Head of caudate nucleus (tissue), 42 donors: ENCODE measurements around the gene GINM1.

Experiments used
- DNase-seq, 42 donors: peaks; one replicate each; pipeline versions ENCODE4 v3.0.0 to v3.0.0-alpha.2; 2020 to 2021; ENCODE audit warnings: mixed read lengths in 7 of 42
- intact Hi-C: fragments of 100-400 bp; cut with DNase I; formaldehyde crosslinking; loops from one replicate; pipeline ENCODE4 v1.15.0; 2022

GINM1 gene, protein sequence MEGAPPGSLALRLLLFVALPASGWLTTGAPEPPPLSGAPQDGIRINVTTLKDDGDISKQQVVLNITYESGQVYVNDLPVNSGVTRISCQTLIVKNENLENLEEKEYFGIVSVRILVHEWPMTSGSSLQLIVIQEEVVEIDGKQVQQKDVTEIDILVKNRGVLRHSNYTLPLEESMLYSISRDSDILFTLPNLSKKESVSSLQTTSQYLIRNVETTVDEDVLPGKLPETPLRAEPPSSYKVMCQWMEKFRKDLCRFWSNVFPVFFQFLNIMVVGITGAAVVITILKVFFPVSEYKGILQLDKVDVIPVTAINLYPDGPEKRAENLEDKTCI

DNA sequence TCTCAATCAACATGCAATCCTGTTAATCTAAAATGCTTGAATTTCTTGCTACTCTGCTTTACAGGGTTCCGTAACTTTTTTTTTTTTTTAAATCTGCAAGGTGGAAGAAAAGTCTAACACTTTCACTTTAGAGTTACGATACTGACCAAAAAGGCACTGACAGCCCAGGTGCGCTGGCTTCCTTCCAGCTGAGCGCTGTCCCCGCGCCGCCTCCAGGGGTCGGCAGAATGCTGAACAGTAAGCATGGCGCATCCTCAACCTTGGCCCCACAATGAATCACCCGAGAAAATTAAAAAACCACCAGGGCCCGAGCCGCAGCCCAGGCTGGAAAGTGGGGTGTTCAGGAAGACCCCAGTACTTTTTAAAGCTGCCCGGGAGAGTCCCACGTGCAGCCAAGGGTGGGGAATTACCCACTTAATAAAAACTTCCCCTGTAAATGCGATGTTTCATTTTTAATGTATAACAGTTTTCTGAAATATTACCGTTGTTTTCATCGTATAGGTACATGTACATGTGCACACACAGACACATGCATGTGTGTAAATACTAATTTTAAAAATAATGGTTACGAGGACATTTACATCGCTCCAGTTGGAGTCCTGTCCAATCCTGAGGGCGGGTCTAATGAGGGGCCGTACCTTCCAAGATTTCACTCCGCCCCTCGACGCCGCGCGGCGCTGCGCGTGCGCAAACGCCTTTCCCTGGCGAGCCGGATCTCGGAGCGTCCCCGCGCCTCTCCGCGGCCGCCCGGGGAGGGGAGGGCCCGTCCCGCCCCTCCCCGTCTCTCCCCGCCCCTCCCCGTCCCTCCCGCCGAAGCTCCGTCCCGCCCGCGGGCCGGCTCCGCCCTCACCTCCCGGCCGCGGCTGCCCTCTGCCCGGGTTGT is at the start of gene GINM1:
Gene GINM1 (plus strand): TSS at position 849 of the 883 bp plus-strand sequence. CDS start 40 bp downstream, outside the sequence.
- intact Hi-C loops, result loop anchor here (5.0 to 10.0 kb wide), 2 partner anchors 82 to 299 kb away; partner anchors contain the start of genes KATNA1 and LRP11
- peak; percentile 84 to 97 (median 93) for DNase-seq

DNA sequence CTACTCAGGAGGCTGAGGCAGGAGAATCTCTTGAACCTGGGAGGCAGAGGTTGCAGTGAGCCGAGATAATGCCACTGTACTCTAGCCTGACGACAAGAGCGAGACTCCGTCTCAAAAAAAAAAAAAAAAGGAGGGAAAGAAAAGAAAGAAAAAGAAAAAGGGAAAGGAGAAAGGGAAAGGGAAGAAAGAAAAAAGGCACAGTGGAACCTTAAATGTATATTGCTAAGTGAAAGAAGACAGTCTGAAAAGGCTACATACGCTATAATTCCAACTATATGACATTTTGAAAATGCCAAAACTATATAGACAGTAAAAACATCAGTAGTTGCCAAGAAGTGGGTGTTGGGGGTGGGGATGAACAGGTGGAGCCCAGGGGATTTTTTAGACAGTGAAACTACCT is 36.5 kb upstream of the GINM1 start:
- DNase-seq, result no peak
- intact Hi-C loops, result no loop called here

DNA sequence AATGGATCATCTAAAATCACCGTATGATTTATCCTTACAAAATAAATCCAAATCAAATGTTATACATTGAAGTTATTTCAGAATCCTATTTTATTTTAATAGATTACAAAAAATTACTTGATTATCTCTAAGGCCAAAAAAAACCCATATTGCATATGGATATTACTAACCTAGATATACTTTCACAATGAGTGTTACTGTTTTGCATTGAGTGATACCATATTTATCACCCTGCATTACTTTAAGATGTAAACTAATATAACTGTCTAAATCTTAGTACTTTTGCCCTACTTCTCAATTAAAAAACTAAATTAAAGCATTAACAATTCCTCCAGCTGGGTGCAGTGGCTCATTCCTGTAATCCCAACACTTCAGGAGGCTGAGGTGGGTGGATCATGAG is 31.4 kb upstream of the GINM1 start:
- no peak for DNase-seq
- intact Hi-C loops, result no loop called here

DNA sequence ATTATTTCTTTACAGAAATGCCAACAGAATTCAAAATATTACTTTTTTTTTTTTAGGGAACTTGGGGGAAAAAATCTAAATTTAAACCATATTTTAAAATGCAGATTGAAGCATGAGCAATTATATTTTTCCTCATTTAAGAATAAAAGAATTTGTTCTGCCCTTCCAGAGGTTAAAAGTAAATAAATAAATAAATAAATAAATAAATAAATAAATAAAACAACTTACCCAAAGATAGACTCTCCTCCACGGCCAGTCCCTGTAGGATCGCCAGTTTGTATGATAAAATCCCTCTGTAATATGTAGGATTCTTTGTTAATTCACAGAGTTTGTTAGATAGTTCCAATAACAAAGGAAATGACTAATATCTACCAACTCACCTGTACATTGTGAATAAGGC is 25.0 kb upstream of the GINM1 start:
- intact Hi-C loops, result no loop called here
- no peak for DNase-seq

DNA sequence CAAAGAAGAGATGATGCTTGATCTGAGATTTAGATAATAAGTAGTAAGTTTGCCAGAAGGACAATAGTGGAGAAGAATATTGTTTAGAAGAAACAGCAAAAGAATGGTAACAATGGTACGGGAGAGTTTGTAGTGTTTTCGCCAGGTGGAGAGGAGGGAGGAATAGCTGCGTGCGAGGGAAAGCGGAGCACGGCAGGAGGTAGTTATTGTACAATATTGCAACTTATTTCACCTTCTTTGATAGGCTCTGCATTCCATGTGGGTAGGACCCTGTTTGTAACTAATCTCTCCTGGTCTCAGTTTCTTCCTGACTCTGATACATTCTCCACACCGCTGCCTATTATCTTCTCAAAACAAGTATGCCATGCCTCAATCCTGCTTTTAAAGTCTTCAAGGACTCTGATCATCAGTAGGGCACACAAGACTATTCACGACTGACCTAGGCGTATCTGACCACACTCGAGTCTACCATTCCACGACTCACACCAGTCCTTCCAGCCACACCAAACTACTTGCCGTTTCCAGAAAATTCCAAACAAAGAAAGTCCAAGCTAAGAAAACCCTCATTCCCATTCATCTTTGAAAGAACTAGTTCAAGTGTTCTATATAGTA is 21.4 kb upstream of the GINM1 start:
- intact Hi-C loops, result loop anchor here (5.0 kb wide), 1 partner anchor 173 kb away; the partner anchor contains the start of gene LATS1
- DNase-seq, result no peak

DNA sequence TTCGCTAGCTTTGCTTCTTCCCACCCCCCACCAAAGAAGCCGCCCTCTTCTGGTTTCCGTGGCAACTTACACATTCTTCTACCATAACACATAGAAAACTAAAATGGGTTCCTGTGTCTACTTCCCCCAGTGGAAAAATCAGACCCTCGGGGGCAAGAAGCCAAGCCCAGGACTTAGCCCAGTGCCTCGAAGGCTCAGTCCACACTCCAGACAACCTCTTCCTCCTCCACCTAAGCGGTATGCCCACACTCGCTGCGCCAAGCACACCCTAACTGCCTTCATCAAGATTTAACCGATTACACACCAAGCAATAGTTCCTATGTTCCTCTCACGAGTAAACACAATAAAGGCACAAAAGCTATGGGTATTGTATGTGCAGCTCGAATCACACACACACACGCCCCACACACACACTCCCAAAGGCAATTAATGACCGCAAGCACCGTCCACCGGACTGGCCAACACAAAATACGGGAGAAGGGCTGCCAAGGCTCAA is 20.9 kb upstream of the GINM1 start:
- intact Hi-C loops, result loop anchor here (5.0 kb wide), 1 partner anchor 172 kb away; the partner anchor contains the start of gene LATS1
- peak; percentile 13 to 79 (median 54) for DNase-seq

DNA sequence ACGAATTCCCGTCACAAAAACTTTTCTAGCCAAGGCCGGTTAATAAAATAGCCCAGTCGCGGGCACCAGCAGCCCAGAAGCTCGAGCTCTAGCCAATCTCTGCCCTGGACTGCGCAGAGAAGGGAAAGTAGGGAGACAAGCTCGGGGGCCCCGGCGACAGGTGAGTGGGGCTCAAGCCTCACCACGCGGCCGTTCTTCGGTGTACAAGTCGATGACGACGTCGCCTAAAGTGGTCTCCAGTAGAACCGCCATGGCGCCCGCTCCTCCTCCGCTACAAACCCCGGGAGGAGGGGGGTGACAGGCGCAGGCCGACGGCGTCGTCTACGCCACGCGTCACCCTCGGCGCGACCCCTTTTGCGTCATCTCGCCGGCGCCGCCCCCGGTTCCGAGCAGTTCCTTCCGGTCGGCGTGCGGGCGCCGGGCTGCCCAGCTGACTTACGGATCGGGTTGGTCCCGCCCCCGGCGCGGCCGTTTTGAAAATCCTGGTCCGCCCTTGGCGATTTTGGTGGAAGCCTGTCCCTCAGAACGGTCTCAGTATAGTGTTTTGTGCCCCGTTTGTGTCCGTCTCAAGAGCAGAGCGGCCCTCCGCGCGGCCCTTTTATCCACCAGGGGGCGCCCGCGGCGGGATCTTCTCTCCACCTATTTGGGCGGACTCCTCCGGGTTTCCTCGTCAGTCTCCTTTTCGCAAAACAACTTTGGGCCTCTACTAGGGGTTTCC is 20.3 kb upstream of the GINM1 start, which contains the start of gene PPIL4:
Gene PPIL4 (minus strand): TSS at position 290 of the 718 bp plus-strand sequence. CDS start 38 bp downstream, at position 252.
- intact Hi-C loops, result loop anchor here (2.0 to 5.0 kb wide), 2 partner anchors 103 to 171 kb away; partner anchors contain the start of genes KATNA1 and LATS1
- DNase-seq, result peak; percentile 83 to 98 (median 96)

DNA sequence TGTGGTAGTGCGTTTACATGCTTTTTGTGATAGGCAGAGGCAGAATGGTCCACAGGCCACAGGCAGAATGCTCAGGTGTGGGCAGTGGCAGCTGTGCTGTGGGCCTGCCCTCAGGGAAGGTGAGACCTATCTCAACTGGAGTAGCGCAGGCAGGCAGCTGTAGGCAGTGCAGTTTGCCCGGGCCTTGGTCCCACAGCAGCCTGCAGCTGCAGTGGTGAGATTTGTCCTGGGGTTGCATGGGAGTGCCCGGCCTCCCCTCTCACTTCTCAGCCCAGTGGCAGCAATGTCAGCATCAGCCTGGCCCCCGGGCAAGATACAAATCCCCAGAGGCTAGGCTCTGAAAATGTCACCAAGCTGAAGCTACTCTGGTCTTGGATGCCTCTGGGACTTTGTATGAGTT is 14.3 kb upstream of the GINM1 start:
- intact Hi-C loops, result no loop called here
- DNase-seq, result no peak

DNA sequence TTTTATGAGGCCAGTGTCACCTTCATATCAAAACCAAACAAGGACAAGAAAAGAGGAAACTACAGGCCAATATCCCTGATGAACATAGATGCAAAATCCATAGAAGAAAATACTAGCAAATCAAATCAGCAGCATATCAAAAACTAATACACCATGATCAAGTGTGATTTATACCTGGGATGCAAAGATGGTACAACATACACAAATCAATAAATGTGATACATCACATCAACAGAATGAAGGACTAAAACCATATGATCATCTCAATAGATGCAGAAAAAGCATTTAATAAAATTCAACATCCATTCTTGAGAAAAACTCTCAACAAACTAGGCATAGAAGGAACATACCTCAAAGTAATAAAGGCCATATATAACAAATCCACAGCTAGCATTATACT is 8.1 kb upstream of the GINM1 start:
- no peak for DNase-seq
- intact Hi-C loops, result no loop called here

DNA sequence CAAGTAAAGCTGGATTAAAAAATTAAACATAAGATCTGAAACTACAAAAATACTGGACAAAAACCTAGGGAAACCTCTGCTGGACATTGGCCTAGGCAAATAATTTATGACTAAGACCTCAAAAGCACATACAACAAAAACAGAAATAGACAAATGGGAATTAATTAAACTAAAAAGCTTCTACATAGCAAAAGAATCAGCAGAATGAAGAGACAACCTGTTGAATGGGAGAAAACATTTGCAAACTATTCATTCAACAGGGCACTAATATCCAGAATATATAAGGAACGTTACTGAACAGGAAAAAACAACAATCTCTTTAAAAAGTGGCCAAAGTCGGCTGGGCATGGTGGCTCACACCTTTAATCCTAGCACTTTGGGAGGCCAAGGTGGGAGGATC is 6.8 kb upstream of the GINM1 start:
- intact Hi-C loops, result no loop called here

DNA sequence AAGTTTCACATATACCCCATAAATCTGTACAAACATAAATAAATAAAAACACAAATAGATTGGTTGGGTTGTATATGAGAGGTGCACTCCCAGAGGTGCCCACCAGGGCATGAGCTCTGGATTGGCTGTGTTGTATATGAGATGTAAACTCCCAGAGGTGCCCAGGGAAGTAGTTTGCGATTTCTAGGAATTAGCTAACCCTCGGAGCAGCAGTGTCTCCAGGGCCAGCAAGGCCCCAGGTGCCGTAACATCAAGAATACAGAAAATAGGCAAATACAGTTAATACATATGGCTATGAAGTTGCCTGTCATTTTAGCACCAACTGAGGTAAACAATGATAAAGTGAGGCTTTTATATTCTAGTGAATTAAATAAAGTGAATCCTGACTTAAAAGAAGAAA is 5.4 kb upstream of the GINM1 start:
- intact Hi-C loops, result loop anchor here (10.0 kb wide), 1 partner anchor 304 kb away; the partner anchor contains the start of gene LRP11
- no peak for DNase-seq

More for the DNA sequence above, 6.8 kb upstream of the GINM1 start:
- DNase-seq, result no peak

DNA sequence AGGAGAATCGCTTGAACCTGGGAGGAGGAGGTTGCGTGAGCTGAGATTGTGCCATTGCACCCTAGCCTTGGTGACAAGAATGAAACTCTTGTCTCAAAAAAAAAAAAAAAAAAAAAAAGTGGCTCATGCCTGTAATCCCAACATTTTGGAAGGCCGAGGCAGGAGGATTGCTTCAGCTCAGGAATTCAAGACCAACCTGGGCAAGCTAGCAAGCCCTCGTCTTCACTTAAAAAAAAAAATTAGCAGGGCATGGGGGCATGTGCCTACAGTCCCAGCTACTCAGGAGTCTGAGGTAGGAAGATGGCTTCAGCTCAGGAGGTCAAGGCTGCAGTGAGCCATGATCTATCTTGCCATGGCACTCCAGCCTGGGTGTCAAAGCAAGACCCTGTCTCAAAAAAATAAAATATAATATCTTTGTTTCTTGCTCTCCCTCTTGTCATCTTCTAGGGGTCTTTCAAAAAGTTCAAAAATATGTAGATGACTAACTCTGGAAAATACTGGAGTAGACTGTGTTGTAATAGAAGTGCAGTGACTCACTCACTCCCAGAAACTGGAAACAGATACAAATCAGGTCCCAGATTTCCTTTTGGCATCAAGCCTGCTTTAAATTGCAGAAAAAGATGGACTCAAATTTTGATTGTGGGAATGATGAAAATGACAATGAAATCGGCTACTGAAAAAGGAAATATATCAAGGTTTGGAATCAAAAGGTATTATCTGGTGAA is 2.8 kb upstream of the GINM1 start:
- intact Hi-C loops, result loop anchor here (10.0 kb wide), 1 partner anchor 301 kb away; the partner anchor contains the start of gene LRP11
- no peak for DNase-seq

DNA sequence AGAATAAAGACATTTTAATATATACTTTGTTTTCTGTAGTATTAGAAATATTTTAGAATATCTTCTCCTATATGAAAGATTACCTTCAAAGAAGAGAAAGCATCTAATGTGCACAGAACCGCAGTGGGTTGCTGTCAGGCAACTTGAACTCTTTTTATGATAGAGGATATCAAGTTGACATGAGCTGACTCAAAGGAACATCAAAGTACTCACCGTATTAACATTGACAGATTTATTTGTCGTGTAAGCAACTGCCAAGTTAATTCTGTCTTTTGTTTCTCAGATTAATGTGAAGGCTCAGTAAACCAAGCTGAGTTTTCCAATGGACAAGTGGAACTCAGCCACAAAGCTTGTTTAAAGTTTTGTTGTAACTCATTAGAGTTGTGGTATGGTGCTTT is 2.2 kb upstream of the GINM1 start:
- DNase-seq, result no peak
- intact Hi-C loops, result loop anchor here (10.0 kb wide), 1 partner anchor 301 kb away; the partner anchor contains the start of gene LRP11

DNA sequence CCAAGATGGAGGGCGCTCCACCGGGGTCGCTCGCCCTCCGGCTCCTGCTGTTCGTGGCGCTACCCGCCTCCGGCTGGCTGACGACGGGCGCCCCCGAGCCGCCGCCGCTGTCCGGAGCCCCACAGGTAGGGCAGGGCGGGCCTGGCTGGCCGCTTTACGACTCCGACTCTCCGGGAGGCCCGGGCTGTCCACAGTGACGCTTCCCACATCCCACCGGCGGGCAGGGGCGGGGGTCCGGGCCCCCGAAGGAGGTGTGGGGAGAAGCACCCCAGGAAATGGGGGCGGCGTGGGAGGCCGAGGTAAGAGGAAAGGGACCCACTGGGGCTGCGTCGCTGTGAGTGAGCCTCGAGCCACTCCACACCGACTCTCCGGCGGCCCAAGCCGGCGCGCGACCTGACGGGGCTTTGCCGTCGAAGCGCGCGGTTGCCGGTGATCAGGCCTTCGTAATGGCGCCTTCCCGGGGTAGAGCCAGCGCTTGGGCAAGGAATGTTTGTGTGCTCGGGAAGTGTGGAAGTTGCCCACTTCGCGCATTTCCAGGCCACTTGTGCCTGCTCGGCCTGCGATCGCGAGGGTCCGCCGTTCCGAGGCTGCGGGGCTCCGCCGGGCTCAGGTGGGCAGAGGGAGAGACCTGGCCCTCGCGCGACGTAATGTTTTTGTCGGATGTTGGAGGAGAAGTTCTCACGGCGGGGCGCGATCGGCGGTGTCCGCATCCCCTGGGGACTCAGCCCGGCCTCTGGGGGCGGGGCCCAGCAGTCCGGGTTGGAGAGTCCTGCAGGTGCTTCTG is 427 bp downstream of the GINM1 start:
- intact Hi-C loops, result loop anchor here (5.0 to 10.0 kb wide), 2 partner anchors 81 to 298 kb away; partner anchors contain the start of genes KATNA1 and LRP11
- peak in 40 of 42 donors; percentile 7 to 74 (median 42) for DNase-seq

DNA sequence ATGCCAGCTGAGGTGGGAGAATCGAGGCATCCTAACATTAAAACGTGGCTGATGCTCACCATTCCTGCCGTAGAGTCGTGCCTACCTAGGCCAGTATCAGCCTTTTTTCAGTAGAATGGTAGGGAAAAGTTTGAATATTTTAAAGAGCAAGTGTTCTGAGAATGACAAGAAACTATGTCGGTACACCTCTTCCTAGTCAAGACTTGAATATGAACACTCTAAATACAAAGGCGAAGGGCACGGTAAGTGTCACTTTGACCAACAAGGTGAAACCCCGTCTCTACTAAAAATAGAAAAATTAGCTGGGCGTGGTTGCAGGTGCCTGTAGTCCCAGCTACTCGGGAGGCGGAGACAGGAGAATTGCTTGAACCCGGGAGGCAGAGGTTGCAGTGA is 1.0 kb downstream of the GINM1 start:
- no peak for DNase-seq
- intact Hi-C loops, result loop anchor here (5.0 to 10.0 kb wide), 2 partner anchors 80 to 298 kb away; partner anchors contain the start of genes KATNA1 and LRP11

DNA sequence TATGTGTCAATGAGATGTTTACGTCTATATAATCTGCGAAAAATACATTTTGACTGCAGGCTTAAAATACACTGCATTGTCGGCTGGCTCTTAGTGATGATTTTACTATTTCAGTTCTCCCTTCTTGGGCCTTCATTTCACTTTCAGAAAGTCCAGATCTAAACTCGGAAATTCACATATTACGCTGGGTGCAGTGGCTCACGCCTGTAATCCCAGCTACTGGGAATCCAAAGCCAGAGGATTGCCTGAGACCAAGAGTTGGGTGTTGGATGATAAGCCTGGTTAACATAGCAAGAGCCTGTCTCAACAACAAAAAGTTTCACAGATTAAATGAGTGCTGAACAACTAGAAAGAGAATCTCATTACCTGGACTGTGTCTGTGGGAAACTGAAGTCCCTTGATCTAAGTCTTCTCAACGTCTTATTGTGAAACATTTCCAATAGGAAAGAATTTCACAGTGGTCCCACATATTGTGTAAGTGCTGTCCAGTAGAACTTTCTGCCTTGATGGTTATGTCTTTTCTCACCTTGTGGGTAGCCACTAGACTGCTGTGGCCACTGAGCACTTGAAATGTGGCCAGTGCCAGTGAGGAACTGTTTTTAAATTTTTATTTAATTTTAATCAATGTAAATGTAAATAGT is 1.9 kb downstream of the GINM1 start:
- DNase-seq, result no peak
- intact Hi-C loops, result loop anchor here (5.0 to 10.0 kb wide), 2 partner anchors 79 to 297 kb away; partner anchors contain the start of genes KATNA1 and LRP11
